Sigmoid colon (tissue), 4 donors: ENCODE results near the gene TRIM40.

ENCODE experiments used
- POLR2A ChIP-seq, 2 donors: fragments of 450-650 bp; IDR thresholded peaks; one replicate each; pipeline ENCODE4 v1.6.1; 2016; ENCODE audit warnings: antibody characterized with exemption in 2 of 2, mild to moderate bottlenecking in 2 of 2, moderate library complexity in 2 of 2
- POLR2AphosphoS5 ChIP-seq, 4 donors: sonication (generic); formaldehyde crosslinking; IDR thresholded peaks; one replicate each; pipeline ENCODE4 v1.6.1; 2017; ENCODE audit warnings: antibody characterized with exemption in 4 of 4
- TF ChIP-seq, protein P1 (sequence below), 4 experiments: fragments of 450-650 bp in 3 of 4; fragments of 200-600 bp in 1 of 4; IDR thresholded peaks; one replicate each; pipeline ENCODE4 v1.5.1; 2016 to 2019; ENCODE audit warnings: antibody characterized with exemption in 4 of 4, mild to moderate bottlenecking in 3 of 4, moderate library complexity in 2 of 4

- TF ChIP-seq POLR2A (IDR thresholded peaks at IDR 0.05) (no peak), POLR2AphosphoS5 (IDR thresholded peaks at IDR 0.05) (no peak)
- TF ChIP-seq, protein P1, sequence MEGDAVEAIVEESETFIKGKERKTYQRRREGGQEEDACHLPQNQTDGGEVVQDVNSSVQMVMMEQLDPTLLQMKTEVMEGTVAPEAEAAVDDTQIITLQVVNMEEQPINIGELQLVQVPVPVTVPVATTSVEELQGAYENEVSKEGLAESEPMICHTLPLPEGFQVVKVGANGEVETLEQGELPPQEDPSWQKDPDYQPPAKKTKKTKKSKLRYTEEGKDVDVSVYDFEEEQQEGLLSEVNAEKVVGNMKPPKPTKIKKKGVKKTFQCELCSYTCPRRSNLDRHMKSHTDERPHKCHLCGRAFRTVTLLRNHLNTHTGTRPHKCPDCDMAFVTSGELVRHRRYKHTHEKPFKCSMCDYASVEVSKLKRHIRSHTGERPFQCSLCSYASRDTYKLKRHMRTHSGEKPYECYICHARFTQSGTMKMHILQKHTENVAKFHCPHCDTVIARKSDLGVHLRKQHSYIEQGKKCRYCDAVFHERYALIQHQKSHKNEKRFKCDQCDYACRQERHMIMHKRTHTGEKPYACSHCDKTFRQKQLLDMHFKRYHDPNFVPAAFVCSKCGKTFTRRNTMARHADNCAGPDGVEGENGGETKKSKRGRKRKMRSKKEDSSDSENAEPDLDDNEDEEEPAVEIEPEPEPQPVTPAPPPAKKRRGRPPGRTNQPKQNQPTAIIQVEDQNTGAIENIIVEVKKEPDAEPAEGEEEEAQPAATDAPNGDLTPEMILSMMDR (IDR thresholded peaks at IDR 0.05): no peak
These were observed 32.8 kb downstream of the TRIM40 start for GRCh38 chr6:30168741-30169140.
